Activated naive CD4-positive, alpha-beta T cell treated with anti-CD3 and anti-CD28 coated beads, Interleukin-2, amount 10 ng/mL, durations not matched to agents 7 days and 5 days (primary cell): ENCODE results near the gene AMIGO2.
"Not testable (repeated sequence)": the region's sequence is repeated elsewhere in the genome, so short reads cannot be mapped to it uniquely, and the experiment has no call there.

ENCODE experiments used
- CTCF ChIA-PET: fragments of 350-600 bp; sonication (Branson Sonifier 250); formaldehyde crosslinking; loops from one replicate; lab custom pipeline; 2021; ENCODE audit warnings: antibody characterized with exemption; lab: Charles Lee
- DNase-seq: peaks from one replicate; pipeline ENCODE4 v3.0.0-alpha.2; 2020
- H3K27ac Mint-ChIP-seq: one replicate; pipeline ENCODE4 v1.8.0; 2021; ENCODE audit warnings: mild to moderate bottlenecking, moderate library complexity, mixed read lengths
- H3K27me3 Mint-ChIP-seq: one replicate; pipeline ENCODE4 v1.8.0; 2021; ENCODE audit warnings: mild to moderate bottlenecking, mixed read lengths
- H3K36me3 Mint-ChIP-seq: one replicate; pipeline ENCODE4 v1.8.0; 2021; ENCODE audit warnings: mixed read lengths
- H3K4me1 Mint-ChIP-seq: one replicate; pipeline ENCODE4 v1.8.0; 2021; ENCODE audit warnings: mixed read lengths
- H3K4me3 Mint-ChIP-seq: one replicate; pipeline ENCODE4 v1.8.0; 2021; ENCODE audit warnings: mild to moderate bottlenecking, moderate library complexity, mixed read lengths
- H3K9me3 Mint-ChIP-seq: one replicate; pipeline ENCODE4 v1.8.0; 2021; ENCODE audit warnings: mixed read lengths

Gene AMIGO2

GRCh38 chr12:47079468-47079980, at the start of gene AMIGO2, which contains the start of gene PCED1B:
Gene AMIGO2, minus strand, starts transcription at chr12:47079959. Its CDS starts 957 bp downstream, at chr12:47079002.
Gene PCED1B, plus strand, starts transcription at chr12:47079621. Its CDS starts 155,443 bp downstream, at chr12:47235064.
- H3K27me3 Mint-ChIP-seq, result peaks cover 8% of the 10 kb centered on the region
- DNase-seq, result peak; percentile 78
- CTCF ChIA-PET, result interaction anchor here (0.8 to 4.7 kb wide), 14 partner anchors 9 to 318 kb away, joined by 3 to 35 read pairs (median 4); no protein-coding TSS in a partner anchor
- peaks cover 71% of the 10 kb centered on the region for H3K4me1 Mint-ChIP-seq
- peak within 1 kb of the TSS; percentile 87 for H3K27ac Mint-ChIP-seq
- no peaks in the 10 kb centered on the region for H3K9me3 Mint-ChIP-seq
- peaks cover 21% of the 10 kb centered on the region for H3K36me3 Mint-ChIP-seq
- peak within 1 kb of the TSS; percentile 94 for H3K4me3 Mint-ChIP-seq

GRCh38 chr12:47126246-47126645, 46.5 kb upstream of the AMIGO2 start:
- CTCF ChIA-PET, result no interaction called here
- Mint-ChIP-seq H3K4me1 (no peaks in the 10 kb centered on the region), H3K36me3 (peaks cover 25% of the 10 kb centered on the region), H3K27me3 (no peaks in the 10 kb centered on the region), H3K4me3 (no peak overlapping the region), H3K9me3 (no peaks in the 10 kb centered on the region), H3K27ac (no peak overlapping the region)
- DNase-seq, result no peak

GRCh38 chr12:47124451-47124850, 44.7 kb upstream of the AMIGO2 start:
- H3K4me3 Mint-ChIP-seq, result no peak overlapping the region
- no peaks in the 10 kb centered on the region for H3K27me3 Mint-ChIP-seq
- H3K9me3 Mint-ChIP-seq, result no peaks in the 10 kb centered on the region
- H3K4me1 Mint-ChIP-seq, result no peaks in the 10 kb centered on the region
- no peak for DNase-seq
- CTCF ChIA-PET, result no interaction called here
- H3K36me3 Mint-ChIP-seq, result peaks cover 30% of the 10 kb centered on the region
- H3K27ac Mint-ChIP-seq, result no peak overlapping the region

GRCh38 chr12:47123730-47124129, 44.0 kb upstream of the AMIGO2 start:
- DNase-seq, result no peak
- H3K36me3 Mint-ChIP-seq, result peaks cover 32% of the 10 kb centered on the region
- H3K27ac Mint-ChIP-seq, result no peak overlapping the region
- no peak overlapping the region for H3K4me3 Mint-ChIP-seq
- H3K4me1 Mint-ChIP-seq, result no peaks in the 10 kb centered on the region
- no peaks in the 10 kb centered on the region for H3K27me3 Mint-ChIP-seq
- CTCF ChIA-PET, result no interaction called here
- no peaks in the 10 kb centered on the region for H3K9me3 Mint-ChIP-seq

GRCh38 chr12:47122602-47123001, 42.8 kb upstream of the AMIGO2 start:
- no peaks in the 10 kb centered on the region for H3K27me3 Mint-ChIP-seq
- H3K36me3 Mint-ChIP-seq, result peaks cover 37% of the 10 kb centered on the region
- DNase-seq, result no peak
- no peaks in the 10 kb centered on the region for H3K9me3 Mint-ChIP-seq
- no peak overlapping the region for H3K4me3 Mint-ChIP-seq
- CTCF ChIA-PET, result no interaction called here
- no peak overlapping the region for H3K27ac Mint-ChIP-seq
- H3K4me1 Mint-ChIP-seq, result peaks cover 4% of the 10 kb centered on the region

- Mint-ChIP-seq H3K36me3 (peaks cover 38% of the 10 kb centered on the region), H3K4me3 (no peak overlapping the region), H3K4me1 (peaks cover 4% of the 10 kb centered on the region), H3K27ac (no peak overlapping the region), H3K9me3 (peaks cover 1% of the 10 kb centered on the region), H3K27me3 (no peaks in the 10 kb centered on the region)
- no peak for DNase-seq
- CTCF ChIA-PET, result no interaction called here
Observed at GRCh38 chr12:47121146-47121545, 41.4 kb upstream of the AMIGO2 start.

GRCh38 chr12:47120736-47121135, 41.0 kb upstream of the AMIGO2 start:
- no peaks in the 10 kb centered on the region for H3K27me3 Mint-ChIP-seq
- H3K9me3 Mint-ChIP-seq, result peaks cover 1% of the 10 kb centered on the region
- no peak overlapping the region for H3K27ac Mint-ChIP-seq

GRCh38 chr12:47117305-47117704, 37.5 kb upstream of the AMIGO2 start:
- H3K4me1 Mint-ChIP-seq, result peaks cover 12% of the 10 kb centered on the region
- DNase-seq, H3K9me3 Mint-ChIP-seq, H3K27me3 Mint-ChIP-seq, H3K4me3 Mint-ChIP-seq, CTCF ChIA-PET, H3K27ac Mint-ChIP-seq: not testable (repeated sequence)
- peaks cover 40% of the 10 kb centered on the region for H3K36me3 Mint-ChIP-seq

More at GRCh38 chr12:47120736-47121135, 41.0 kb upstream of the AMIGO2 start:
- Mint-ChIP-seq H3K4me1 (peaks cover 4% of the 10 kb centered on the region), H3K36me3 (peaks cover 41% of the 10 kb centered on the region), H3K4me3 (no peak overlapping the region)
- CTCF ChIA-PET, result interaction anchor here (0.8 kb wide), 1 partner anchor 283 kb away, joined by 4 read pairs; no protein-coding TSS in a partner anchor
- DNase-seq, result no peak

- Mint-ChIP-seq H3K9me3 (peaks cover 1% of the 10 kb centered on the region), H3K27ac (no peak overlapping the region), H3K36me3 (peaks cover 42% of the 10 kb centered on the region), H3K4me3 (no peak overlapping the region), H3K4me1 (peaks cover 33% of the 10 kb centered on the region), H3K27me3 (no peaks in the 10 kb centered on the region)
- CTCF ChIA-PET, result interaction anchor here (4.6 kb wide), 1 partner anchor 44 kb away, joined by 15 read pairs; no protein-coding TSS in a partner anchor
- no peak for DNase-seq
Observed at GRCh38 chr12:47114481-47114892, 34.7 kb upstream of the AMIGO2 start.

GRCh38 chr12:47112679-47113078, 32.9 kb upstream of the AMIGO2 start:
- CTCF ChIA-PET, result interaction anchor here (1.0 to 4.6 kb wide), 3 partner anchors 17 to 43 kb away, joined by 3 to 15 read pairs (median 3); no protein-coding TSS in a partner anchor
- Mint-ChIP-seq H3K9me3 (peaks cover 1% of the 10 kb centered on the region), H3K4me1 (peaks cover 29% of the 10 kb centered on the region), H3K27ac (no peak overlapping the region), H3K27me3 (no peaks in the 10 kb centered on the region), H3K4me3 (no peak overlapping the region), H3K36me3 (peaks cover 36% of the 10 kb centered on the region)
- no peak for DNase-seq

GRCh38 chr12:47111854-47112253, 32.1 kb upstream of the AMIGO2 start:
- CTCF ChIA-PET, result interaction anchor here (0.6 to 4.6 kb wide), 5 partner anchors 17 to 121 kb away, joined by 3 to 15 read pairs (median 3); partner anchors contain the start of gene AMIGO2
- Mint-ChIP-seq H3K36me3 (peaks cover 39% of the 10 kb centered on the region), H3K4me3 (no peak overlapping the region), H3K4me1 (peaks cover 29% of the 10 kb centered on the region), H3K27ac (no peak overlapping the region), H3K27me3 (no peaks in the 10 kb centered on the region), H3K9me3 (no peaks in the 10 kb centered on the region)
- no peak for DNase-seq

GRCh38 chr12:47111392-47111778, 31.6 kb upstream of the AMIGO2 start:
- H3K4me3 Mint-ChIP-seq, result no peak overlapping the region
- peaks cover 42% of the 10 kb centered on the region for H3K36me3 Mint-ChIP-seq
- H3K4me1 Mint-ChIP-seq, result peaks cover 29% of the 10 kb centered on the region
- CTCF ChIA-PET, result interaction anchor here (0.9 to 4.6 kb wide), 3 partner anchors 29 to 41 kb away, joined by 3 to 15 read pairs (median 3); partner anchors contain the start of gene AMIGO2
- no peaks in the 10 kb centered on the region for H3K9me3 Mint-ChIP-seq
- DNase-seq, result peak; percentile 30
- no peaks in the 10 kb centered on the region for H3K27me3 Mint-ChIP-seq
- peak overlapping the region; percentile 74 for H3K27ac Mint-ChIP-seq

GRCh38 chr12:47110718-47111391, 31.1 kb upstream of the AMIGO2 start:
- peaks cover 29% of the 10 kb centered on the region for H3K4me1 Mint-ChIP-seq
- no peak overlapping the region for H3K4me3 Mint-ChIP-seq
- peaks cover 37% of the 10 kb centered on the region for H3K36me3 Mint-ChIP-seq
- CTCF ChIA-PET, result interaction anchor here (0.9 to 4.6 kb wide), 2 partner anchors 41 to 287 kb away, joined by 3 to 15 read pairs; no protein-coding TSS in a partner anchor
- H3K27ac Mint-ChIP-seq, result no peak overlapping the region
- no peak for DNase-seq
- no peaks in the 10 kb centered on the region for H3K27me3 Mint-ChIP-seq
- H3K9me3 Mint-ChIP-seq, result no peaks in the 10 kb centered on the region

GRCh38 chr12:47110011-47110541, 30.3 kb upstream of the AMIGO2 start:
- CTCF ChIA-PET, result interaction anchor here (0.9 kb wide), 1 partner anchor 287 kb away, joined by 3 read pairs; no protein-coding TSS in a partner anchor
- Mint-ChIP-seq H3K36me3 (peaks cover 36% of the 10 kb centered on the region), H3K4me3 (no peak overlapping the region), H3K27me3 (no peaks in the 10 kb centered on the region), H3K27ac (no peak overlapping the region), H3K4me1 (peaks cover 29% of the 10 kb centered on the region), H3K9me3 (no peaks in the 10 kb centered on the region)
- no peak for DNase-seq
